Duodenal mucosa (tissue), 2 donors: Measurements from ENCODE around the gene STMN3.

Experiments used
- H3K27ac ChIP-seq: one replicate; pipeline ENCODE4 v1.7.0; 2013; ENCODE audit warnings: low read depth, low read length
- H3K27me3 ChIP-seq, 2 donors: one replicate each; pipeline ENCODE4 v1.7.0; 2013; ENCODE audit warnings: low read length in 2 of 2, control low read depth in 1 of 2; ENCODE audit not compliant: insufficient read depth in 2 of 2, control insufficient read depth in 1 of 2
- H3K36me3 ChIP-seq, 2 donors: one replicate each; pipeline ENCODE4 v1.7.0; 2013; ENCODE audit warnings: low read length in 2 of 2, control low read depth in 1 of 2; ENCODE audit not compliant: insufficient read depth in 2 of 2, control insufficient read depth in 1 of 2
- H3K4me1 ChIP-seq, 2 donors: one replicate each; pipeline ENCODE4 v1.7.0; 2013; ENCODE audit warnings: low read length in 2 of 2, control low read depth in 1 of 2; ENCODE audit not compliant: insufficient read depth in 2 of 2, control insufficient read depth in 1 of 2
- H3K4me3 ChIP-seq, 2 donors: one replicate each; pipeline ENCODE4 v1.7.0; 2013; ENCODE audit warnings: low read length in 2 of 2, low read depth in 1 of 2
- H3K9ac ChIP-seq, 2 donors: one replicate each; pipeline ENCODE4 v1.7.0; 2013; ENCODE audit warnings: low read length in 2 of 2, low read depth in 1 of 2
- H3K9me3 ChIP-seq, 2 donors: one replicate each; pipeline ENCODE4 v1.7.0; 2013; ENCODE audit warnings: low read length in 2 of 2, control low read depth in 1 of 2; ENCODE audit not compliant: control insufficient read depth in 1 of 2

The STMN3 gene

GRCh38 chr20:63685269-63686026, 32.2 kb upstream of the STMN3 start:
- Histone ChIP-seq H3K9me3 (no peaks in the 10 kb centered on the region), H3K4me3 (no peak overlapping the region), H3K4me1 (peaks cover 20 to 42% of the 10 kb centered on the region in 2 donors), H3K27me3 (no peaks in the 10 kb centered on the region), H3K9ac (peak overlapping the region in 1 of 2 donors; percentile 43), H3K36me3 (no peaks in the 10 kb centered on the region), H3K27ac (peak overlapping the region; percentile 91)

- Histone ChIP-seq H3K9ac (no peak overlapping the region), H3K9me3 (no peaks in the 10 kb centered on the region), H3K4me3 (no peak overlapping the region), H3K27me3 (no peaks in the 10 kb centered on the region), H3K36me3 (peaks cover 0 to 18% of the 10 kb centered on the region in 2 donors), H3K4me1 (peaks cover 20 to 36% of the 10 kb centered on the region in 2 donors), H3K27ac (peak overlapping the region; percentile 49)
Measured at GRCh38 chr20:63682384-63683139, 29.3 kb upstream of the STMN3 start.

DNA sequence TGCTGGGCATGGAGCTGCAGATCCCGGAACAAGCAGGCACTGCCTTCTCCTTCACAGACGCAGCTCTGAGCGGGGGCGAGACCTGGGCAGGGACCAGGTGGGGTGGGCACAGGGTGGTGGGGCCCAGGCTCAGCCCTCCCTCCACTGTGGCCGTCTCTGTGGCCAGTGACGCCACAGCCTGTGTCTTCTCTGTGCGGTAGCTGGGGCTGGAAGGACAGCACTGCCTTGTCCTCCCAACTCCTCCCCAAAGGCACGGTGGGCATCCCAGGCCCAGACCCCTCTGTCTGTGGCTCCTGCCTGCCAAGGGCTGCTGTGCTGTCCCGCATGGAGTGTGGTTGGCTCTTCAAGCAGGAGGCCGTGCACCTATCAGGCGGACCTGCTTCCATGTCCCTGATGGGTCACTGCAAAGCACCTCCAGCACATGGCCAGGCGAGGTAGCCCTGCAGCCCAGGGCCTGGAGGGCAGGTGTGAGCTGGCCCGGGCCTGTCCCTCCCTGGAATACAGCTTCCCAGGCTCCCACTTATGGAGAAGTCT, 28.5 kb upstream of the STMN3 start:
- Histone ChIP-seq H3K4me3 (no peak overlapping the region), H3K4me1 (peaks cover 14 to 27% of the 10 kb centered on the region in 2 donors), H3K27ac (peak overlapping the region; percentile 50), H3K27me3 (no peaks in the 10 kb centered on the region), H3K9me3 (no peaks in the 10 kb centered on the region), H3K9ac (no peak overlapping the region), H3K36me3 (peaks cover 0 to 18% of the 10 kb centered on the region in 2 donors)

DNA sequence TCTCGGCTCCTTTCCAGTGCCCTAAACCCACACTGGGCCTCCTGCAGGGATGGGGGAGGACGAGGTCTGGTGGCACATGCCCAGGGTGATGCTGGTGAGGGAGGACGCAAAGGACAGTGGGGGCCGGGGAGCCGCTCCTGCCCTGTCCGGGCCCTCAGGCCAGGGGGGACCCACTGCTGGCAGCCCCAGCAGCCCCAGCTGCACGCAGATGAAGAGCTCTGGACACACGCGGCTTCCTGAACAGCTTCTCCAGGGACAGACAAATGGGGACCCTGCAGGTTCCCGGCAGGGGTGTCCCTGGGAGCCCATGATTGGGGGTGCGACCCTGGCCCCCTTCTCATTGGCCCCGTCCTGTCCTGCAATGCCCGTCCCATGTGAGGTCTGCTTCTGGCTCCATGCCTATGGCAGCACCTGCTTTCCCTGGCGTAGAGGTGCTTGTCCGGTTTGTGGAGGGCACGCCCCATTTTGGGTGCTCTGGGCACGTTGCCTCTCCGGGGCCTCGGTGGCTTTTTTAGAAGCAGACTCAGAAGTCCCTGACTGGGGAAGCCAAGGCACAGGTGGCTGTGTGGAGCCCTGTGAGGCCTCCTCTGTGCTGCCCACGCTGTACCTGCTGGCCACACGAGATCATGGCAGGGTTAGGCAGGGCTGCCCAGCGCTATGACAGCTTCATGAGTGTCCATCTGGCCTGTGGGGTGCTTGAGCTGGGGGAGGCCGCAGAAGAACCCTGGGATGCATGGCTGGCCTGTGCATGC, 27.8 kb upstream of the STMN3 start:
- no peaks in the 10 kb centered on the region for H3K27me3 ChIP-seq
- H3K9ac ChIP-seq, result no peak overlapping the region
- no peak overlapping the region for H3K27ac ChIP-seq
- H3K9me3 ChIP-seq, result no peaks in the 10 kb centered on the region
- peaks cover 0 to 18% of the 10 kb centered on the region in 2 donors for H3K36me3 ChIP-seq
- H3K4me3 ChIP-seq, result no peak overlapping the region
- H3K4me1 ChIP-seq, result peaks cover 7 to 21% of the 10 kb centered on the region in 2 donors

DNA sequence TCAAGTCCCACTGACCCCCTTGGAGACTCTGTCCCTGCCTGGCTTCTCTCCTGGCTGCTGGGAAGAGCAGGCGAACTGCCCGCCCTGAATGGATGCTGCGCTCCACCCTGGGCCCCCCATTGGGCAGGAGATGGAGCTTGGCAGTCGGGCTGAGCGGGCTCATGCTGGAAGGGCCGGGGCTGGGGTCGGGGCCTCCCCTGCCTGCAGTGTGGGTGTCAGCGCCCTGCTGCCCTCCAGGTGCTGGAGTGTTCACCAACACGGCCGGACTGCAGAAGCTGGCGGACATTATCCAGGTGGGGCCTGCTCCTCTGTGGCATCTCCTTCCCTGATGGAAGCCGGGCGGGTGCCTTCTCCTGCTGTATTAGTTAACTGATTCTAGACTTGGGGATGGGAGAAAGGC, 27.2 kb upstream of the STMN3 start:
- H3K4me1 ChIP-seq, result peaks cover 5 to 16% of the 10 kb centered on the region in 2 donors
- no peaks in the 10 kb centered on the region for H3K27me3 ChIP-seq
- H3K36me3 ChIP-seq, result peaks cover 0 to 18% of the 10 kb centered on the region in 2 donors
- H3K27ac ChIP-seq, result no peak overlapping the region
- H3K4me3 ChIP-seq, result no peak overlapping the region
- no peaks in the 10 kb centered on the region for H3K9me3 ChIP-seq
- H3K9ac ChIP-seq, result no peak overlapping the region

DNA sequence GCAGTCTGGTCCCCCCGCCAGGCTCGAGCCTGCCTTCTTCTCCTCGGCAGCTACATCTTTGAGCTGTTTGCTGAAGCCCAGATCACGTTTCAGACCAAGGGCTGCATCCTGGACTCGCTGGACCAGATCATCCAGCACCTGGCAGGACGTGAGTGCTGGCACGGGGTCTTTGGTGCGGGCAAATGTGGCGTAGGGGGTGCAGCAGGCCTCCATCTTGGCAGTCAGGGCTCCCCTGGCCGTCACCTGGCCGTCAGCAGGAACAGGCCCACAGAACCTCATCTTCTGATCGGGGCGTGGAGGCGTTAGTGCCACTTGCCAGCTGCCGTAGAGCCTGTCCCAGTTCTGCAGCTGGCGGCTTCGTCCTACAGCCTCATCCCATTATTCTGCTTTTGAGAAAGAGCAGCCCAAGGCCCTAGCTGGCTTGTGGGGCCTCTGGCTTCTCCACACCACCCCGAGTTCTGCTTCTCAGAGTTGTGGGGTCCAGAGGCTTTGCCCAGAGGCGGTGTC, 26.6 kb upstream of the STMN3 start:
- Histone ChIP-seq H3K27me3 (no peaks in the 10 kb centered on the region), H3K4me1 (peaks cover 5 to 16% of the 10 kb centered on the region in 2 donors), H3K36me3 (peaks cover 0 to 18% of the 10 kb centered on the region in 2 donors), H3K27ac (no peak overlapping the region), H3K4me3 (no peak overlapping the region), H3K9ac (no peak overlapping the region), H3K9me3 (no peaks in the 10 kb centered on the region)

DNA sequence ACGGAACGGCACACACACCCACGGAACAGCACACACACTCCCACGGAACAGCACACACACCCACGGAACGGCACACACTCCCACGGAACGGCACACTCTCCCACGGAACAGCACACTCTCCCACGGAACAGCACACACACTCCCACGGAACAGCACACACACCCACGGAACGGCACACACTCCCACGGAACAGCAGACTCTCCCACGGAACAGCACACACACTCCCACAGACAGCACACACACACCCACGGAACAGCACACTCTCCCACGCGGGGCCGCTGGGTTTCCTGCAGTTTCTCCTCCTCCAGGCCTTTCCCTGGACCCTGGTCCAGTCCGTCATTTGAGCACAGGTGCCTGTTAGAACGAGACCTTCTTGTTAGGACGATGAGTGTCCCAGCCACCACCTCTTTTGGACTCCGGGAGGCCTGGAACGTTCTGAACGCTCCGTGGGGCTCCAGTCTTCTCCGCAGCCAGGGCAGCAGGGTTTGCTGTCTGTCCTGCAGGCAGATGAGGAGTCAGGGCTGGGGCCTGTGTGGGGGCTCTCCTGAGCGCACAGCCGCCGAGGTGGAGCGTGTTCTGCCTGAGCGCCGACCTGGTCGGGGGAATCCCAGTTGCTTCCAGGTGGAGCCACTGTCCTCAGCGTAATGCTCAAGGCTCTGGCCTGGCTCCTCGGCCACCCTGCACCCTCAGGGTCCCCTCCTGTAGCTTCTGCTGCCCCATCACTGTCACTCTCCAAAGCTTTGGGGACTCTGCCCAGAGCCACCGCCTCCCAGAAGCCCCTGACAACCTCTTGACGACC, 25.6 kb upstream of the STMN3 start:
- Histone ChIP-seq H3K9me3 (no peaks in the 10 kb centered on the region), H3K36me3 (peaks cover 0 to 24% of the 10 kb centered on the region in 2 donors), H3K27ac (no peak overlapping the region), H3K4me3 (no peak overlapping the region), H3K27me3 (no peaks in the 10 kb centered on the region), H3K9ac (no peak overlapping the region), H3K4me1 (peaks cover 5 to 16% of the 10 kb centered on the region in 2 donors)

GRCh38 chr20:63678071-63678470, 24.8 kb upstream of the STMN3 start:
- Histone ChIP-seq H3K4me1 (peaks cover under 1 to 12% of the 10 kb centered on the region in 2 donors), H3K27ac (no peak overlapping the region), H3K36me3 (peaks cover 0 to 26% of the 10 kb centered on the region in 2 donors), H3K4me3 (no peak overlapping the region), H3K9ac (no peak overlapping the region), H3K9me3 (no peaks in the 10 kb centered on the region), H3K27me3 (no peaks in the 10 kb centered on the region)

DNA sequence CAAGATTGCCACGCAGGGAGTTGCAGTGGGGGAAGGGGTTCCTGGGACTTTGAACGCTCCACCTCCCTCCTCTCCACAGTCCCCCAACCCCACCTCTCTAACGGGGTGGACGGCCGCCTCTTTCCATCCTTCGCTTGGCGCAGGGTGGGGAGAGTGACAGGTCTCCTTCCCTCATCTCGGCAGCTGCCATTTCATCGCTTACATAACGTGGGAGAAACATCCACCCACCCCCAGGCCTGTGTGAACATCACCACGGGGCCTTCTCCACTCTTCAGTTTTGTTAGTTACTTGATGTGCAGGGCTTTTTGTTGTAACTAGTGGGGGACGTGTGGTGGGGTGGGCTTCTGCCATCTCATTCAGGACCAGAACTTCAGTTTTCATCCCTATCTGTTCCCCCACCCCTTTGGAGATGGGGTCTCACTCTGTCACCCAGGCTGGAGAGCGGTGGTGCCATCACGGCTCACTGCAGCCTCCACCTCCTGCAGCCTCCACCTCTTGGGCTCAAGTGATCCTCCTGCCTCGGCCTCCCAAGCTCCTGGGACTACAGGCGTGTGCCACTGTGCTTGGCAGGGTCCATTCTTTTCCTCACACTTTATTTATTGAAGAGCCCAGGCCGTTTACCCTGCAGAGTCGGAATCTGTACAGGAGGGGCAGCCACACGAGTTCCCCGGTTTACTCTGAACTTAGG, 22.6 kb upstream of the STMN3 start:
- no peaks in the 10 kb centered on the region for H3K4me1 ChIP-seq
- H3K9me3 ChIP-seq, result no peaks in the 10 kb centered on the region
- no peak overlapping the region for H3K4me3 ChIP-seq
- no peak overlapping the region for H3K27ac ChIP-seq
- H3K27me3 ChIP-seq, result no peaks in the 10 kb centered on the region
- H3K9ac ChIP-seq, result no peak overlapping the region
- H3K36me3 ChIP-seq, result peaks cover 0 to 33% of the 10 kb centered on the region in 2 donors
